Ovary (tissue), 3 donors: ENCODE results near the gene MYBPHL.

Experiments
- EP300 ChIP-seq: sonication (generic); formaldehyde crosslinking; IDR thresholded peaks from one replicate; pipeline ENCODE4 v1.6.1; 2017; ENCODE audit warnings: antibody characterized with exemption
- POLR2A ChIP-seq: fragments of 450-650 bp; IDR thresholded peaks from one replicate; pipeline ENCODE4 v1.6.1; 2017; ENCODE audit warnings: antibody characterized with exemption, mild to moderate bottlenecking, moderate library complexity
- TF ChIP-seq, protein P1 (sequence below), 3 donors: fragments of 450-650 bp in 2 of 3; fragments of 200-600 bp in 1 of 3; IDR thresholded peaks; one replicate each; pipeline versions ENCODE4 v1.5.1 to v1.8.0; 2016 to 2022; ENCODE audit warnings: antibody characterized with exemption in 3 of 3, mild to moderate bottlenecking in 1 of 3
- donor health status: DM: no; HTN: no; CAD: no.

DNA sequence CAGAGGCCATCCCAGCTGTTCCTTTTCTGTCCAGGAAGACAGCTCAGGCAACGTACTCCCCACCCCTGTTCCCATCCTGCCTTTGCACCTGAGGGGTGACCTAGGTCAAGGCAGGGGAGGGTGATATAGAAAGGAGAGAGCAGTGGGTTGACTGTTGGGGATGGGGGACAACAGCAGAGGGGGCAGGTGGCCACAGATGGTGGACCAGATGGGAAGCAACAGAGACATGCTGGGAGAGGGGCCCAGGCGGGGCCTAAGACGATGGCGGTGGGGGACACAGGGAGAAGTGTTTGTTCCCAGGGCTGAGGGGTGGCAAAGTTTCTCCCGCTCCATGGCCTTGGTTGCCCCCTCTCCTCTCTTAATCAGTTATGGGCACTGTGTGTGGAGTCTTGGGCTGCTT, 51.1 kb downstream of the MYBPHL start:
- TF ChIP-seq, protein P1, sequence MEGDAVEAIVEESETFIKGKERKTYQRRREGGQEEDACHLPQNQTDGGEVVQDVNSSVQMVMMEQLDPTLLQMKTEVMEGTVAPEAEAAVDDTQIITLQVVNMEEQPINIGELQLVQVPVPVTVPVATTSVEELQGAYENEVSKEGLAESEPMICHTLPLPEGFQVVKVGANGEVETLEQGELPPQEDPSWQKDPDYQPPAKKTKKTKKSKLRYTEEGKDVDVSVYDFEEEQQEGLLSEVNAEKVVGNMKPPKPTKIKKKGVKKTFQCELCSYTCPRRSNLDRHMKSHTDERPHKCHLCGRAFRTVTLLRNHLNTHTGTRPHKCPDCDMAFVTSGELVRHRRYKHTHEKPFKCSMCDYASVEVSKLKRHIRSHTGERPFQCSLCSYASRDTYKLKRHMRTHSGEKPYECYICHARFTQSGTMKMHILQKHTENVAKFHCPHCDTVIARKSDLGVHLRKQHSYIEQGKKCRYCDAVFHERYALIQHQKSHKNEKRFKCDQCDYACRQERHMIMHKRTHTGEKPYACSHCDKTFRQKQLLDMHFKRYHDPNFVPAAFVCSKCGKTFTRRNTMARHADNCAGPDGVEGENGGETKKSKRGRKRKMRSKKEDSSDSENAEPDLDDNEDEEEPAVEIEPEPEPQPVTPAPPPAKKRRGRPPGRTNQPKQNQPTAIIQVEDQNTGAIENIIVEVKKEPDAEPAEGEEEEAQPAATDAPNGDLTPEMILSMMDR (IDR thresholded peaks at IDR 0.05): no peak
- no peak for TF ChIP-seq POLR2A
- TF ChIP-seq EP300: no peak
